Measurements from ENCODE around the gene C9orf78. TPM values are rescaled to one million over a fixed set of nuclear protein-coding genes. Genes with fewer than 3 reads are reported as not detected.
A peak's percentile ranks its signal among the peaks of the same experiment; 100 is the strongest.

C9orf78 gene
- total and polyA plus RNA-seq, 9 of the 15 experiments (the other 6 are each of a cell fraction or from before 2014, with no cell fraction given), result 94.6 to 266 (median 202) TPM

DNA sequence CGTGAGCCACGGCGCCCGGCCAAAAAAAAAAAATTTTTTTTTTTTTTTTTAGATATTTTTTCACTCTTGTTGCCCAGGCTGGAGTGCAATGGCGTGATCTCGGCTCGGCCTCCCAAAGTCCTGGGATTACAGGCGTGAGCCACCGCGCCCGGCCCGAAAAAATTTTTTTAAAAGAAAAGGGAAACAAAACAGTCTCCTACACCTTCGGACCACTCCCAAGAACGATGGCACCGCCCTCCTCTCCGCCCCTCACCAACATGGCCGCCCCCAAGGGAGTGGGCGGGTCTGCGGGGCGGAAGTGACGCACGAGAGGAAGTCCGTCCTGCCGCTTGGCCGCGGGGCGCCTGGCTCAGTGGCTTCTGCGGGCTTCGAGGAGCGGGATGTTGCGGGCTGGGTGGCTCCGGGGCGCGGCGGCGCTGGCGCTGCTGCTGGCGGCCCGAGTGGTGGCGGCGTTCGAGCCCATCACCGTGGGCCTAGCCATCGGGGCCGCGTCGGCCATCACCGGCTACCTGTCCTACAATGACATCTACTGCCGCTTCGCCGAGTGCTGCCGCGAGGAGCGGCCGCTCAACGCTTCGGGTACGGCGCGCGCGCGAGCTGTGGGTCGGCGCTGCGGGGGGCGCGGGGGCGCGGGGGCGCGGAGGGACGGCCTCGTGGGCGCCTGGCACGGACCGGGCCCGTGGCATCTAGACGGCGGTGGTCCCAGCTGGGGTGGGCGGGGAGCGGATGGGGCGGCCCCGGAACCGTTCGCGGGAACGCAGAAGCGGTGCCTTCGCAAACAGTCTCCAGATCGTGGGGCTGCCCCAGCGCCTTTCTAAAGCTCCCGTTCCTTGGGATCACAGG is 32.0 kb downstream of the C9orf78 start, which contains the start of gene TOR1B (continued):
- TF ChIP-seq NFYB (IDR thresholded peaks at IDR 0.05; ENCODE audit: extremely low read depth, insufficient read length), result no peak
- peak; percentile 98 for TF ChIP-seq KLF13 (tag; IDR thresholded peaks at IDR 0.05; ENCODE audit: borderline replicate concordance, low read depth)
- TF ChIP-seq NUFIP1 (IDR thresholded peaks at IDR 0.05; ENCODE audit: partially characterized antibody), result no peak
- TF ChIP-seq TAL1 (IDR thresholded peaks at IDR 0.05), result no peak
- TF ChIP-seq SMARCB1 (IDR thresholded peaks at IDR 0.05; ENCODE audit: insufficient read length, low read depth), result no peak
- TF ChIP-seq ZSCAN29 (IDR thresholded peaks at IDR 0.05), result no peak
- peak; percentile 89 for TF ChIP-seq HMGN3 (IDR thresholded peaks at IDR 0.05; ENCODE audit: borderline replicate concordance, extremely low read depth, insufficient read length, low read depth, low read length)
- TF ChIP-seq SREBF2 (CRISPR knock-in tag; IDR thresholded peaks at IDR 0.05), result no peak
- TF ChIP-seq ZEB2 (IDR thresholded peaks at IDR 0.05), result peak; percentile 75
- no peak for TF ChIP-seq TRIM28 (IDR thresholded peaks at IDR 0.05)
- TF ChIP-seq PTBP1 (IDR thresholded peaks at IDR 0.05; ENCODE audit: low read depth, low read length), result no peak
- TF ChIP-seq ZNF507 (tag; conservative IDR thresholded peaks at IDR 0.05), result no peak
- no peak for TF ChIP-seq RFX7 (CRISPR knock-in tag; IDR thresholded peaks at IDR 0.05)
- TF ChIP-seq ZNF197 (CRISPR knock-in tag; IDR thresholded peaks at IDR 0.05; ENCODE audit: low read depth), result peak; percentile 6; the same call in 1 of the 2 replicates
- peak in 1 of 2 experiments; percentile 48; a peak in 3 of 4 replicates for TF ChIP-seq NRF1 (conservative IDR thresholded peaks at IDR 0.05 in 1 of 2, IDR thresholded peaks at IDR 0.05 in 1 of 2)
- TF ChIP-seq ETV1 (tag; conservative IDR thresholded peaks at IDR 0.05; ENCODE audit: low read depth), result peak; percentile 71
- TF ChIP-seq, protein P1, sequence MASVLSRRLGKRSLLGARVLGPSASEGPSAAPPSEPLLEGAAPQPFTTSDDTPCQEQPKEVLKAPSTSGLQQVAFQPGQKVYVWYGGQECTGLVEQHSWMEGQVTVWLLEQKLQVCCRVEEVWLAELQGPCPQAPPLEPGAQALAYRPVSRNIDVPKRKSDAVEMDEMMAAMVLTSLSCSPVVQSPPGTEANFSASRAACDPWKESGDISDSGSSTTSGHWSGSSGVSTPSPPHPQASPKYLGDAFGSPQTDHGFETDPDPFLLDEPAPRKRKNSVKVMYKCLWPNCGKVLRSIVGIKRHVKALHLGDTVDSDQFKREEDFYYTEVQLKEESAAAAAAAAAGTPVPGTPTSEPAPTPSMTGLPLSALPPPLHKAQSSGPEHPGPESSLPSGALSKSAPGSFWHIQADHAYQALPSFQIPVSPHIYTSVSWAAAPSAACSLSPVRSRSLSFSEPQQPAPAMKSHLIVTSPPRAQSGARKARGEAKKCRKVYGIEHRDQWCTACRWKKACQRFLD (CRISPR knock-in tag; IDR thresholded peaks at IDR 0.05), result 0 out of 2 replicates have a peak, but pooled peaks have one; percentile 16
- no peak for TF ChIP-seq ZNF561 (CRISPR knock-in tag; conservative IDR thresholded peaks at IDR 0.05)
- peak; percentile 5 for TF ChIP-seq ZFP36 (IDR thresholded peaks at IDR 0.05; ENCODE audit: low read depth, low read length, partially characterized antibody)
- TF ChIP-seq CBFA2T3 (IDR thresholded peaks at IDR 0.05), result no peak
- no peak; the same call in 1 of the 2 replicates for TF ChIP-seq MIER1 (IDR thresholded peaks at IDR 0.05; ENCODE audit: low read depth)
- peak; percentile 75; the same call in 1 of the 2 replicates for TF ChIP-seq JUND (IDR thresholded peaks at IDR 0.05; ENCODE audit: borderline replicate concordance, low read depth, low read length)
- TF ChIP-seq JUND (tag; IDR thresholded peaks at IDR 0.05; ENCODE audit: borderline replicate concordance, low read depth, low read length), result no peak; the same call in 2 of the 3 replicates
- TF ChIP-seq, protein P2, sequence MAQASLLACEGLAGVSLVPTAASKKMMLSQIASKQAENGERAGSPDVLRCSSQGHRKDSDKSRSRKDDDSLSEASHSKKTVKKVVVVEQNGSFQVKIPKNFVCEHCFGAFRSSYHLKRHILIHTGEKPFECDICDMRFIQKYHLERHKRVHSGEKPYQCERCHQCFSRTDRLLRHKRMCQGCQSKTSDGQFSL (CRISPR knock-in tag; IDR thresholded peaks at IDR 0.05), result no peak
- TF ChIP-seq, protein P2 (tag; IDR thresholded peaks at IDR 0.05), result no peak
- TF ChIP-seq, protein P3, sequence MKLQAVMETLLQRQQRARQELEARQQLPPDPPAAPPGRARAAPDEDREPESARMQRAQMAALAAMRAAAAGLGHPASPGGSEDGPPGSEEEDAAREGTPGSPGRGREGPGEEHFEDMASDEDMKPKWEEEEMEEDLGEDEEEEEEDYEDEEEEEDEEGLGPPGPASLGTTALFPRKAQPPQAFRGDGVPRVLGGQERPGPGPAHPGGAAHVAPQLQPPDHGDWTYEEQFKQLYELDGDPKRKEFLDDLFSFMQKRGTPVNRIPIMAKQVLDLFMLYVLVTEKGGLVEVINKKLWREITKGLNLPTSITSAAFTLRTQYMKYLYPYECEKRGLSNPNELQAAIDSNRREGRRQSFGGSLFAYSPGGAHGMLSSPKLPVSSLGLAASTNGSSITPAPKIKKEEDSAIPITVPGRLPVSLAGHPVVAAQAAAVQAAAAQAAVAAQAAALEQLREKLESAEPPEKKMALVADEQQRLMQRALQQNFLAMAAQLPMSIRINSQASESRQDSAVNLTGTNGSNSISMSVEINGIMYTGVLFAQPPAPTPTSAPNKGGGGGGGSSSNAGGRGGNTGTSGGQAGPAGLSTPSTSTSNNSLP (IDR thresholded peaks at IDR 0.05; ENCODE audit: borderline replicate concordance, low read depth, low read length), result no peak
